GM06990 (cell line): Measurements from ENCODE around the gene XRCC4.
"Not testable (repeated sequence)": the region's sequence is repeated elsewhere in the genome, so short reads cannot be mapped to it uniquely, and the experiment has no call there.

ENCODE experiments used
- DNase-seq: peaks from one replicate; pipeline ENCODE4 v3.0.0-alpha.2; 2011; ENCODE audit not compliant: insufficient read length; ENCODE audit errors: extremely low read depth
- H3K27me3 ChIP-seq: replicated peaks from 2 replicates; pipeline ENCODE4 v1.6.0; 2011; ENCODE audit warnings: low read length; ENCODE audit not compliant: control insufficient read depth, insufficient read depth
- H3K36me3 ChIP-seq: 2 replicates; pipeline ENCODE4 v1.5.1; 2011; ENCODE audit warnings: low read length; ENCODE audit not compliant: control insufficient read depth, insufficient read depth
- H3K4me3 ChIP-seq: replicated peaks from 2 replicates; pipeline ENCODE4 v1.5.1; 2011; ENCODE audit warnings: low read depth, mild to moderate bottlenecking, control low read depth, low read length
- CTCF ChIP-seq: IDR thresholded peaks from 2 replicates; pipeline ENCODE4 v1.5.1; 2011; ENCODE audit warnings: low read length, control low read depth, mild to moderate bottlenecking, inconsistent platforms; ENCODE audit not compliant: insufficient read depth, poor library complexity, severe bottlenecking

Gene XRCC4

GRCh38 chr5:83145882-83146331 is 68.6 kb downstream of the XRCC4 start:
- no peak for TF ChIP-seq CTCF
- no peak for DNase-seq
- no peaks in the 10 kb centered on the region for H3K27me3 ChIP-seq
- no peak overlapping the region for H3K4me3 ChIP-seq
- H3K36me3 ChIP-seq: no peaks in the 10 kb centered on the region

- no peak for DNase-seq
- no peaks in the 10 kb centered on the region for H3K36me3 ChIP-seq
- H3K27me3 ChIP-seq: no peaks in the 10 kb centered on the region
- H3K4me3 ChIP-seq: no peak overlapping the region
- TF ChIP-seq CTCF: no peak
These were observed 69.1 kb downstream of the XRCC4 start for GRCh38 chr5:83146441-83146840.

- no peak for DNase-seq
These were observed 70.2 kb downstream of the XRCC4 start for GRCh38 chr5:83147593-83147992.

GRCh38 chr5:83148370-83148769 is 71.0 kb downstream of the XRCC4 start:
- H3K27me3 ChIP-seq: no peaks in the 10 kb centered on the region
- no peak for TF ChIP-seq CTCF
- no peaks in the 10 kb centered on the region for H3K36me3 ChIP-seq
- no peak overlapping the region for H3K4me3 ChIP-seq
- DNase-seq: no peak

More at GRCh38 chr5:83147593-83147992, 70.2 kb downstream of the XRCC4 start:
- no peak overlapping the region for H3K4me3 ChIP-seq
- no peaks in the 10 kb centered on the region for H3K36me3 ChIP-seq
- no peak for TF ChIP-seq CTCF
- no peaks in the 10 kb centered on the region for H3K27me3 ChIP-seq

GRCh38 chr5:83149671-83150070 is 72.3 kb downstream of the XRCC4 start:
- no peak for TF ChIP-seq CTCF
- DNase-seq: no peak
- no peak overlapping the region for H3K4me3 ChIP-seq
- H3K36me3 ChIP-seq: no peaks in the 10 kb centered on the region
- no peaks in the 10 kb centered on the region for H3K27me3 ChIP-seq

- DNase-seq: no peak
- H3K36me3 ChIP-seq: no peaks in the 10 kb centered on the region
- no peak overlapping the region for H3K4me3 ChIP-seq
- no peaks in the 10 kb centered on the region for H3K27me3 ChIP-seq
- TF ChIP-seq CTCF: no peak
These were observed 74.5 kb downstream of the XRCC4 start for GRCh38 chr5:83151821-83152220.

GRCh38 chr5:83152996-83153395 is 75.6 kb downstream of the XRCC4 start:
- not testable (repeated sequence) for DNase-seq, H3K36me3 ChIP-seq, H3K4me3 ChIP-seq, H3K27me3 ChIP-seq
